GM10248 (cell line): ENCODE results near the gene TSNAX.
"Not testable (repeated sequence)": the region's sequence is repeated elsewhere in the genome, so short reads cannot be mapped to it uniquely, and the experiment has no call there.

Source experiments
- CTCF ChIA-PET: fragments of 300-600 bp; sonication (Branson Sonifier 250); formaldehyde crosslinking; extraction: SDS; loops from one replicate; lab custom pipeline; 2021; ENCODE audit warnings: antibody characterized with exemption; lab: Yijun Ruan, JAX
- POLR2A ChIA-PET: fragments of 350-650 bp; sonication (Branson Sonifier 250); formaldehyde crosslinking; extraction: SDS; loops from one replicate; lab custom pipeline; 2020; ENCODE audit warnings: antibody characterized with exemption; lab: Yijun Ruan, JAX
- DNase-seq: peaks from one replicate; pipeline ENCODE4 v3.0.0; 2012; ENCODE audit errors: extremely low spot score
- TF ChIP-seq, protein P1 (sequence below): IDR thresholded peaks from 2 replicates; pipeline ENCODE4 v1.5.1; 2012; ENCODE audit warnings: mild to moderate bottlenecking, low read depth; ENCODE audit errors: extremely low read depth, missing control alignments, control extremely low read depth

Gene TSNAX

DNA sequence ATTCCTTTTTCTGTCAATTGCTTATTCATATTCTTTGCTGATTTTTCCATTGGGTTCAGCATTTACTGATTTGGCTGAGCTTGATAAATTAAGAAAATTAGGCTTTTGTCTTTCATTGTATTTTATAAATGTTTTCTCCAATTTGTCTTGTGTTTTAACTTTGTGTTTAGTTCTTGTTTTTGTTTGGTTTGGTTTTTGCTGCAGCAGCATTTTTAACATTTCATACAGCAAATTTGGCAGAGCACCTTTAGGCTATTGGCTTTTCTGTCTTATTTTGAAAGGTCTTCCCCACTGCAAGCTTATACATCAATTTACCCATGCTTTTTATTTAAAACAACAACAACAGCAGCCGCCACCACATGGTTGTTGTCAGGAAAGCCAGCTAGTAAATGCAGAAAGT, 64.3 kb downstream of the TSNAX start:
- ChIA-PET CTCF (interaction anchor here (1.4 to 5.9 kb wide), 4 partner anchors 8 to 241 kb away, joined by 4 to 54 read pairs (median 9); no protein-coding TSS in a partner anchor), POLR2A (no interaction called here)
- TF ChIP-seq, protein P1, sequence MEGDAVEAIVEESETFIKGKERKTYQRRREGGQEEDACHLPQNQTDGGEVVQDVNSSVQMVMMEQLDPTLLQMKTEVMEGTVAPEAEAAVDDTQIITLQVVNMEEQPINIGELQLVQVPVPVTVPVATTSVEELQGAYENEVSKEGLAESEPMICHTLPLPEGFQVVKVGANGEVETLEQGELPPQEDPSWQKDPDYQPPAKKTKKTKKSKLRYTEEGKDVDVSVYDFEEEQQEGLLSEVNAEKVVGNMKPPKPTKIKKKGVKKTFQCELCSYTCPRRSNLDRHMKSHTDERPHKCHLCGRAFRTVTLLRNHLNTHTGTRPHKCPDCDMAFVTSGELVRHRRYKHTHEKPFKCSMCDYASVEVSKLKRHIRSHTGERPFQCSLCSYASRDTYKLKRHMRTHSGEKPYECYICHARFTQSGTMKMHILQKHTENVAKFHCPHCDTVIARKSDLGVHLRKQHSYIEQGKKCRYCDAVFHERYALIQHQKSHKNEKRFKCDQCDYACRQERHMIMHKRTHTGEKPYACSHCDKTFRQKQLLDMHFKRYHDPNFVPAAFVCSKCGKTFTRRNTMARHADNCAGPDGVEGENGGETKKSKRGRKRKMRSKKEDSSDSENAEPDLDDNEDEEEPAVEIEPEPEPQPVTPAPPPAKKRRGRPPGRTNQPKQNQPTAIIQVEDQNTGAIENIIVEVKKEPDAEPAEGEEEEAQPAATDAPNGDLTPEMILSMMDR: no peak
- no peak for DNase-seq

DNA sequence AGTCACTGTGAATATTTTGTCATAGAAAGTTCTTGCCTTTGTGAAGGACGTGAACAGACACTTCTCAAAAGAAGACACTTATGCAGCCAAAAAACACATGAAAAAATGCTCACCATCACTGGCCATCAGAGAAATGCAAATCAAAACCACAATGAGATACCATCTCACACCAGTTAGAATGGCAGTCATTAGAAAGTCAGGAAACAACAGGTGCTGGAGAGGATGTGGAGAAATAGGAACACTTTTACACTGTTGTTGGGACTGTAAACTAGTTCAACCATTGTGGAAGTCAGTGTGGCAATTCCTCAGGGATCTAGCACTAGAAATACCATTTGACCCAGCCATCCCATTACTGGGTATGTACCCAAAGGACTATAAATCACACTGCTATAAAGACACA, 64.8 kb downstream of the TSNAX start:
- DNase-seq, POLR2A ChIA-PET: not testable (repeated sequence)
- CTCF ChIA-PET: interaction anchor here (1.4 to 5.9 kb wide), 4 partner anchors 8 to 242 kb away, joined by 4 to 54 read pairs (median 9); no protein-coding TSS in a partner anchor

DNA sequence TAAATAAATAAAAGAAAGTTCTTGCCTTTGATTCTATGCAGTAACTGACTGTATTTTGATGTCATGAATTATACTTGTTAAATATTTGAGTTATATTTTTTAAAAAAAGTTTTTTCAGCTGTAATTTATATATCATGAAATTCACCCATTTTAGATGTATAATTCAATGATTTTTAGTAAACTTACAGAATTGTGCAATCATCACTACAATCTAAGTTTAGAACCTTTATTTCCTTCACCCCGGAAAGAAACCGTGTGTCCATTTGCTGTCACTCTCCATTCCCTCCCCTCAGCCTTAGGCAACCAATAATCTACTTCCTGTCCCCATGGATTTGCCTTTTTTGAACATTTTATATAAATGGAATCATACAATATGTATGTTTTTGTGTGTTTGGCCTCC, 65.7 kb downstream of the TSNAX start:
- POLR2A ChIA-PET: no interaction called here
- CTCF ChIA-PET: interaction anchor here (0.8 to 1.5 kb wide), 2 partner anchors 9 to 12 kb away, joined by 3 read pairs; no protein-coding TSS in a partner anchor
- DNase-seq: no peak
- TF ChIP-seq, protein P1: no peak

DNA sequence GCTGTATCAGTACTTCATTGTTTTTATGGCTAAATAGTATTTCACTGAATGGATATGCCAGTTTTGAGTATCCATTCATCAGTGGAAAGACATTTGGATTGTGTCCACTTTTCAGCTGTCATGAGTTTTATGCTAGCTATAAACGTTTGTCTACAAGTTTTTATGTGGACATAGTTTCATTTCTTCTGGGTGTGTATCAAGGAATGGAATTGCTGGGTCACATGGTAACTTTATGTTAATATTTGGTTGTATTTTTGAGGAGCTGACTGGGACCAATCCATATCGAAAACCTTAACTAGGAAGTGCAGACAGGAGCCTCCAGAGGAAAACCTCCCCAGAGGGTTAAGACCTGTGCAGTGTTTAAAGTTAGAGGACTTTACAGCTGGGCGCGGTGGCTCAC, 66.3 kb downstream of the TSNAX start:
- DNase-seq: no peak
- TF ChIP-seq, protein P1: no peak
- CTCF ChIA-PET: interaction anchor here (0.8 to 1.5 kb wide), 3 partner anchors 9 to 237 kb away, joined by 3 to 6 read pairs (median 3); no protein-coding TSS in a partner anchor
- POLR2A ChIA-PET: no interaction called here

DNA sequence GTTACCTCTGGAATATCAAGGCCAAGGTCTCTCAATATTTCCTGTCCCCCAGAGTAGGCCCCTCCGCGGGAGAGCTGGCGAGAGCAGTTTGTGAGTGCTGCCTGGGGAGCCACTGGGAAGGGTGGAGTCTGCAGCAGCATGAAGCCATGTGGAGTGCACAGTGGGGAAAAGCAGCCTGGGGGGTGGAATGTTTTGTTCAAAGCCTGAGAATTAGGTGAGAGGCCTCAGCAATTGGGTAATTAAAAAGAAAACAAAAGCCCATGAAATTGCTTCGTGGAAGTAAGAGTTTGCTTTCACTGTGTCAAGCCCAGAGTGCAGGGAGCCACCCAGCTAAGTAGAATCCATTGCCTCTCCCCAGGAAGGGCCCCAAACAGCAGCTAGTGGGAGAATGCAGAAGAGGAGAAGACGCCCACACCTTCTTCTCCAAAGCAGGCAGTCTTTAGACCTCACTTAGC, 67.9 kb downstream of the TSNAX start:
- ChIA-PET POLR2A (no interaction called here), CTCF (interaction anchor here (0.9 to 1.2 kb wide), 2 partner anchors 239 to 276 kb away, joined by 3 read pairs; no protein-coding TSS in a partner anchor)

DNA sequence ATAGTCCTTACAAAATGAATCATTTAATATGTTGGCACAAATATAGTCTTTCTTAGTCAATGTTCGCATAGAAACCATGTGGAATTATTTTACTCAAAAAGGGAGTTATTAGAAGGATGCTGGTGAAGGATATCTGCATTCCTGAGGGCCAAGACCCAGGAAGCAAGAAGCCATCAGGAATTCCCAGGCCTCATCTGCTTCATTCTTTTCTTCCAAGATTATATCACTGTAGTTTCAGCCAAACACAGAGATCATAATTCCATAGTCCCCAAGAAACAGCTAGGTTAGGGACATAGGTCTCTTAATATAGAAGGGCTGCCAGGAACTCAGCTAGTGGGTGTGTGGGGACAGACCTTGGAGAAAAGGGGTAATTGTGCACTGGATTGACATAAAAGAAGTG, 69.5 kb downstream of the TSNAX start:
- DNase-seq: no peak
- ChIA-PET CTCF (interaction anchor here (1.4 to 2.0 kb wide), 4 partner anchors 8 to 281 kb away, joined by 3 to 7 read pairs (median 4); no protein-coding TSS in a partner anchor), POLR2A (no interaction called here)
- TF ChIP-seq, protein P1: no peak

More for the DNA sequence above, 67.9 kb downstream of the TSNAX start:
- DNase-seq: no peak
- TF ChIP-seq, protein P1: no peak

DNA sequence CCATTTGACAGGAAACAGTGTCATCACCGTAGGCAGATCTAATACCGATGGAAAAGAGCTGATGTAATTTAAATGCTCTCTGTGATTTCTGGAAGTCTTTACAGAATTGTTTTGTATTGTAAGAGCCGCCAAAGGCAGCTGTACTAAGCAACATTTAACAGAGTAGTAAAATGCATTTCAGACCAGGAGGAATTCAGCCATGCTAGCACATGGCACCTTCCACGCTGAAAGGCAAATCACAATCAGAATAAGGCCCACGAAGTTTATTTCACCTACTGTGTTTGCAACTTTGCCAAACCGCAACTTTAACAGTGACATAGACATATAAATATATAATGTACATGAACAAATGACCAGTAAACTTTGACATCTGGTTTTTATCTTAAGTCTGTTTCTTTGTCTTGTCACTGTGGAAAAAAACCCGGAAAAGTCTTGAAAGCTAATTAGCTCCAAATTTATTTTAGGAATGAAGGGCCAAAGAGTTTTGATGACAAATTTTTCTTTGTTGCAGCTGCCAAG, 72.0 kb downstream of the TSNAX start:
- TF ChIP-seq, protein P1: no peak
- DNase-seq: no peak
- ChIA-PET POLR2A (no interaction called here), CTCF (interaction anchor here (1.1 to 1.4 kb wide), 4 partner anchors 8 to 243 kb away, joined by 3 to 6 read pairs (median 4); no protein-coding TSS in a partner anchor)
